GM18498 (cell line): ENCODE measurements around the gene CHCHD3.

Experiments
- ATAC-seq: cut with Tn5 transposase; IDR thresholded peaks from one replicate; pipeline ENCODE4 v1.9.1; 2021; ENCODE audit warnings: mild to moderate bottlenecking, moderate library complexity; ENCODE audit not compliant: unreplicated experiment

Gene CHCHD3

GRCh38 chr7:132782777-132783640, 298.9 kb downstream of the CHCHD3 start:
- ATAC-seq: no peak

- ATAC-seq: no peak
These were observed 301.1 kb downstream of the CHCHD3 start for GRCh38 chr7:132780822-132781221.

- no peak for ATAC-seq
These were observed 302.7 kb downstream of the CHCHD3 start for GRCh38 chr7:132779164-132779563.

GRCh38 chr7:132778761-132779160, 303.1 kb downstream of the CHCHD3 start:
- ATAC-seq: no peak

- ATAC-seq: no peak
These were observed 303.9 kb downstream of the CHCHD3 start for GRCh38 chr7:132777956-132778355.

GRCh38 chr7:132777414-132777813, 304.5 kb downstream of the CHCHD3 start:
- ATAC-seq: no peak

- no peak for ATAC-seq
These were observed 305.8 kb downstream of the CHCHD3 start for GRCh38 chr7:132776048-132776620.

GRCh38 chr7:132773527-132773956, 308.3 kb downstream of the CHCHD3 start:
- ATAC-seq: no peak

GRCh38 chr7:132771301-132771730, 310.6 kb downstream of the CHCHD3 start:
- ATAC-seq: no peak

- no peak for ATAC-seq
These were observed 311.8 kb downstream of the CHCHD3 start for GRCh38 chr7:132770055-132770454.

GRCh38 chr7:132769280-132769679, 312.6 kb downstream of the CHCHD3 start:
- no peak for ATAC-seq

GRCh38 chr7:132768099-132768498, 313.8 kb downstream of the CHCHD3 start:
- ATAC-seq: no peak

GRCh38 chr7:132767378-132767777, 314.5 kb downstream of the CHCHD3 start:
- ATAC-seq: no peak

- ATAC-seq: no peak
These were observed 315.2 kb downstream of the CHCHD3 start for GRCh38 chr7:132766660-132767059.

GRCh38 chr7:132765861-132766260, 316.0 kb downstream of the CHCHD3 start:
- ATAC-seq: no peak

- no peak for ATAC-seq
These were observed 317.1 kb downstream of the CHCHD3 start for GRCh38 chr7:132764762-132765161.

GRCh38 chr7:132760866-132761265, 321.0 kb downstream of the CHCHD3 start:
- no peak for ATAC-seq

- ATAC-seq: no peak
These were observed 321.7 kb downstream of the CHCHD3 start for GRCh38 chr7:132760244-132760623.

GRCh38 chr7:132759482-132760243, 322.2 kb downstream of the CHCHD3 start:
- no peak for ATAC-seq

- no peak for ATAC-seq
These were observed 322.9 kb downstream of the CHCHD3 start for GRCh38 chr7:132758986-132759385.

- ATAC-seq: no peak
These were observed 324.1 kb downstream of the CHCHD3 start for GRCh38 chr7:132757783-132758182.
